ENCODE results near the gene MACROD2. TPM values are rescaled to one million over a fixed set of nuclear protein-coding genes. Genes with fewer than 3 reads are reported as not detected.

MACROD2 gene
- total RNA-seq, 1 experiment from 2014 or later, result not detected

DNA sequence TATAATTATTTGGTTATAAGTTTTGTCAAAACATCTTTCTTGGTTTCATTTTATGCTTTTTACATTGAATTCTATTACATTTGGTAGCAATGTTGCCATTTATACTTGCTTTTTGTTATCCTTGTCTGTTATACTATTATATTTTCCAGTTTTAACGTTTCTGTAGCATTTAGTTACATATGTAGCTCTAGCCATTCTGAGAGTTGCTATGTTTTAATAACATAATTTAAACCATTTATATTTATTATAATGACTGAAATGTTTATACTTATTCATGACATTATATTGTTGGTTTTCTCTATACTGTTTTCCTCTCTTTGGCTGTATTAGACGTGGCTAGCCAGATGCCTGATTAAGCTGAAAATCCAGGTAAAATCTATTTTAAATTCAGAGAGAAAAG is 594.1 kb downstream of the MACROD2 start:
- no peaks in the 10 kb centered on the region for H3K27me3 ChIP-seq (replicated peaks)
- no peaks in the 10 kb centered on the region for H3K4me1 ChIP-seq (replicated peaks)
- no peaks in the 10 kb centered on the region for H3K36me3 ChIP-seq
- no peak for DNase-seq (ENCODE audit: low read depth in 1 of 2, low spot score in 2 of 2)
- H3K4me3 ChIP-seq, result no peak overlapping the region
- no peaks in the 10 kb centered on the region for H3K9me3 ChIP-seq (replicated peaks)
- no peak overlapping the region for H3K27ac ChIP-seq

DNA sequence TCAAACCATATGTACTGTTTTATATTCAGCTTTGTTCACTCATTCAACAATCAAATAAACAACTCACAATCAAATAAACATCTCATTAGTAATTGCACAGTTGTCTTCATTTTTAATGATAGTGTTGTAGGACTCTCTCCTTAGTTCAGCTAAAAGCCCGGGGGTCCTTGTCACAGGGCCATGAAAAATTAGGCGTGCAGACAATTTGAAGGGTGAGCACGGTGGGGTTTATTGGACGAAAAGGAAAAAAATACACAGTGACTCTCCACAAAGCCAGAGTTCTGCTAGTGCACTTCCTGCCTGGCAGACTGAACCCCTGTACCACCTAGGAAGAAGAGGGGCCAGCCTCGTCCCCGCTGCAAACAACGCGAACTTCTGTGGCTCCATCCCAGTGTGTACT is 599.7 kb downstream of the MACROD2 start:
- Histone ChIP-seq H3K36me3 (no peaks in the 10 kb centered on the region), H3K9me3 (replicated peaks) (no peaks in the 10 kb centered on the region), H3K27me3 (replicated peaks) (no peaks in the 10 kb centered on the region), H3K4me1 (replicated peaks) (no peaks in the 10 kb centered on the region), H3K4me3 (no peak overlapping the region), H3K27ac (no peak overlapping the region)
- DNase-seq (ENCODE audit: low read depth in 1 of 2, low spot score in 2 of 2), result no peak

DNA sequence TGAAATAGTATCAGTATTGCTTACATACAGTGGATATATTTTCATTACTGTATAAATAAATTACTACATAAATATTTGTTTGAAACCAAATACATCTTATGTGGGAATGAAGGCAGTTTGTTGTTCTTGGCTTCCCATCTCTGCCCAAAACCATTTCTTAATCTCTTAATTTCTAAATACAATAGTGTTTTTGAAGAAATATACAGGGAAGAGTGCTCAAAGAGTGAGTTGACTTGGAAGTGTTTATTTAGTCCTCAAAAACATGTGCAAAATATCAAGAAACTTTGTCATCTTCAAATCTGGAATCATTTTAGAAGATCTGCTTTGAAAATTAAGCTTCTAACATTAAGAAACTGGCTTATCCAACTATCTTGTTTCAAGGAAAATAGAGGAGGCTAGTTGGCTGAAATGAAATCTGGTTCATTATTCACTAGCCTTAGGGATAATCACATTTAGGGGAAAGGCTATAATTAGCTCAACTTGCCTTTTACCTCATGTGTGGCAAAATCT is 601.9 kb downstream of the MACROD2 start:
- no peaks in the 10 kb centered on the region for H3K4me1 ChIP-seq (replicated peaks)
- no peaks in the 10 kb centered on the region for H3K9me3 ChIP-seq (replicated peaks)
- H3K4me3 ChIP-seq, result no peak overlapping the region
- no peaks in the 10 kb centered on the region for H3K27me3 ChIP-seq (replicated peaks)
- H3K27ac ChIP-seq, result no peak overlapping the region
- H3K36me3 ChIP-seq, result no peaks in the 10 kb centered on the region
- DNase-seq (ENCODE audit: low read depth in 1 of 2, low spot score in 2 of 2), result no peak

- H3K27ac ChIP-seq, result no peak overlapping the region
- no peak for DNase-seq (ENCODE audit: low read depth in 1 of 2, low spot score in 2 of 2)
- no peaks in the 10 kb centered on the region for H3K9me3 ChIP-seq (replicated peaks)
- H3K27me3 ChIP-seq (replicated peaks), result no peaks in the 10 kb centered on the region
- H3K4me3 ChIP-seq, result no peak overlapping the region
- H3K36me3 ChIP-seq, result no peaks in the 10 kb centered on the region
- H3K4me1 ChIP-seq (replicated peaks), result no peaks in the 10 kb centered on the region
These were observed 604.3 kb downstream of the MACROD2 start for GRCh38 chr20:14599613-14600012.

DNA sequence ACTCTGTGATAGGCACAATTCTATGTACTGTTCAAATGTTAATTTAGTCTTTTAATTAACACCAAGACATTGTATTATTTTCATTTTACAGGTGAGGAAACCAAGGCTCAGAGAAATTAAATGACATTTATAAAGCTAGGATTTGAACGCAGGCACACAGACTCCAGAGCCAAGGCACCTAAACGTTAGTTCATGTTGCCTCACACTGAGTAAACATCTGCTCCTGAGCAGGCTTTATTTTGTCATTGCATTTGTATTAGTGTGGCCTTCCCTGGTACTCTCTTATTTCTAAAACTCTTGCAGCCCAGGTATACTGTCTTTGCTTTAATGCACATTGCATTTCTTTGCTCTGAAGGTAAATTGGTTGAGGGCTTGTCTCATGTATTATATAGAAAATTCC is 605.2 kb downstream of the MACROD2 start:
- Histone ChIP-seq H3K4me3 (no peak overlapping the region), H3K27me3 (replicated peaks) (no peaks in the 10 kb centered on the region), H3K9me3 (replicated peaks) (no peaks in the 10 kb centered on the region), H3K27ac (no peak overlapping the region), H3K36me3 (no peaks in the 10 kb centered on the region), H3K4me1 (replicated peaks) (no peaks in the 10 kb centered on the region)
- DNase-seq (ENCODE audit: low read depth in 1 of 2, low spot score in 2 of 2), result no peak

GRCh38 chr20:14604143-14604542 is 608.8 kb downstream of the MACROD2 start:
- no peak overlapping the region for H3K4me3 ChIP-seq
- DNase-seq (ENCODE audit: low read depth in 1 of 2, low spot score in 2 of 2), result no peak

GRCh38 chr20:14609328-14610221 is 614.3 kb downstream of the MACROD2 start:
- Histone ChIP-seq H3K27me3 (replicated peaks) (no peaks in the 10 kb centered on the region), H3K27ac (no peak overlapping the region), H3K9me3 (replicated peaks) (no peaks in the 10 kb centered on the region; the same call in 1 of the 2 replicates), H3K4me3 (no peak overlapping the region), H3K4me1 (replicated peaks) (no peaks in the 10 kb centered on the region), H3K36me3 (no peaks in the 10 kb centered on the region)
- no peak for DNase-seq (ENCODE audit: low read depth in 1 of 2, low spot score in 2 of 2)

More at GRCh38 chr20:14604143-14604542, 608.8 kb downstream of the MACROD2 start:
- H3K27ac ChIP-seq, result no peak overlapping the region
- no peaks in the 10 kb centered on the region for H3K4me1 ChIP-seq (replicated peaks)
- no peaks in the 10 kb centered on the region for H3K9me3 ChIP-seq (replicated peaks)
- H3K36me3 ChIP-seq, result no peaks in the 10 kb centered on the region
- H3K27me3 ChIP-seq (replicated peaks), result no peaks in the 10 kb centered on the region

DNA sequence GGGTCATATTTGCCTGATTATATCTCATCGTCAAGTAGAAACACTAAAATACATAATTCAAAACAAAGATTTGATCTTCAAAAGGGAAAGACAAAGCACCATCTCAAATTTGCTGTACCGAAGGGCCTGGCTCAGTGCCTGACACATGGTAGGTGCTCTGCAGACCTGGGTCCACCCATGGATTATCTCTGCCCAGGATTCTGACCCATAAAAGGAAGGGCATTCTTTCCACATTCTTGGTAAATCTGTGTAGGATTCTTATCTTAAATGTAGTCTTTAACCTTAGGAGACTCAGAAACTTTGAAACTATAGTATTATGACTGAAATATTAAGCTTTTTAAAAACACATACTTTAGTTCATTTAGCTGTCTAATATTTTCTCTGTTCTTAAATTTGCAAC is 616.2 kb downstream of the MACROD2 start:
- H3K4me1 ChIP-seq (replicated peaks), result no peaks in the 10 kb centered on the region
- no peak for DNase-seq (ENCODE audit: low read depth in 1 of 2, low spot score in 2 of 2)
- H3K27me3 ChIP-seq (replicated peaks), result no peaks in the 10 kb centered on the region
- no peak overlapping the region for H3K27ac ChIP-seq
- H3K36me3 ChIP-seq, result no peaks in the 10 kb centered on the region
- no peak overlapping the region for H3K4me3 ChIP-seq
- H3K9me3 ChIP-seq (replicated peaks), result no peaks in the 10 kb centered on the region; the same call in 1 of the 2 replicates

DNA sequence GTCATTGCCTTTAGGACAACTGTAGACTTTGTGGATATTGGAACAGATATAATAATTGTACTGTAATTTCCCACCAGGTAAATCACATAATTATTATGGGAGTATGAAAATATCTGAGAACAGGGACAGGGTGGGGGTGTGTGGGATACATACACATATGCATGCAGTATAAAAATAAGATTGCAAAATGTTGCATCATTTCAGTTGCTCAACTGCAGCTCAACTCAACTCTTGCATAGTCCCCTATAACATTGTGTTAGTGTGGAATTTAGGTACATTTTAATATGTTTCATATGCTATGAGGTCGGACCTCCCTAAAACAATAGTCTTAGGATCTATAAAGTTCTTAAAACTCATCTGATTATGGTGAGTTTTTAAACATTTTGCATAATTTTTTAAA is 617.1 kb downstream of the MACROD2 start:
- H3K27me3 ChIP-seq (replicated peaks), result no peaks in the 10 kb centered on the region
- no peaks in the 10 kb centered on the region for H3K36me3 ChIP-seq
- H3K4me1 ChIP-seq (replicated peaks), result no peaks in the 10 kb centered on the region
- H3K9me3 ChIP-seq (replicated peaks), result no peaks in the 10 kb centered on the region; the same call in 1 of the 2 replicates
- H3K27ac ChIP-seq, result no peak overlapping the region
- DNase-seq (ENCODE audit: low read depth in 1 of 2, low spot score in 2 of 2), result no peak
- no peak overlapping the region for H3K4me3 ChIP-seq

DNA sequence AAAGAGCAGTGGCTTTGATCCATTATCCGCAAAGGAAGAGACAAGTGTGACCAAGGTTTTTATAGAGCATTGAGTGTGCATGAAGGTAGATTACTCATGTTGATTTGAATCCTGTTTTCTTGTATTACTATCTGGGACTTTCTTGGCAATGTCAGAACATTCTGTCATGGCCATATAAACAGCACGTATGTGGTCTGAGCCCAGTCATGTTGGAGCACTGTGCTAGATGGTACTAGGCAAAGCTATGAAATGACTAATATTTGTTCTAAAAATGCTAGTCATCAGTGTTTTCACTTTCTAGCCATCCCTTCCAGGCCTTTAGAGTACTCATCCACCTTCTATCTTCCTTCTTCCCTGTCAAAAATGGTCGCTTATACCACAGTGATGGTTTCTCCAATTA is 620.7 kb downstream of the MACROD2 start:
- H3K36me3 ChIP-seq, result no peaks in the 10 kb centered on the region
- no peaks in the 10 kb centered on the region for H3K27me3 ChIP-seq (replicated peaks)
- no peak for DNase-seq (ENCODE audit: low read depth in 1 of 2, low spot score in 2 of 2)
- no peaks in the 10 kb centered on the region for H3K9me3 ChIP-seq (replicated peaks)
- no peak overlapping the region for H3K27ac ChIP-seq
- no peak overlapping the region for H3K4me3 ChIP-seq
- no peaks in the 10 kb centered on the region for H3K4me1 ChIP-seq (replicated peaks)

- no peak for DNase-seq (ENCODE audit: low read depth in 1 of 2, low spot score in 2 of 2)
- Histone ChIP-seq H3K27me3 (replicated peaks) (no peaks in the 10 kb centered on the region), H3K9me3 (replicated peaks) (no peaks in the 10 kb centered on the region), H3K27ac (no peak overlapping the region), H3K36me3 (no peaks in the 10 kb centered on the region), H3K4me3 (no peak overlapping the region), H3K4me1 (replicated peaks) (no peaks in the 10 kb centered on the region)
These were observed 621.8 kb downstream of the MACROD2 start for GRCh38 chr20:14617123-14617522.

- no peak for DNase-seq (ENCODE audit: low read depth in 1 of 2, low spot score in 2 of 2)
- Histone ChIP-seq H3K36me3 (no peaks in the 10 kb centered on the region), H3K4me3 (no peak overlapping the region), H3K4me1 (replicated peaks) (no peaks in the 10 kb centered on the region), H3K27me3 (replicated peaks) (no peaks in the 10 kb centered on the region), H3K9me3 (replicated peaks) (no peaks in the 10 kb centered on the region), H3K27ac (no peak overlapping the region)
These were observed 624.1 kb downstream of the MACROD2 start for GRCh38 chr20:14619411-14619810.

GRCh38 chr20:14622796-14623195 is 627.5 kb downstream of the MACROD2 start:
- Histone ChIP-seq H3K9me3 (replicated peaks) (0 out of 2 replicates have a peak, but pooled peaks cover 3% of the 10 kb centered on the region), H3K4me1 (replicated peaks) (no peaks in the 10 kb centered on the region), H3K27ac (no peak overlapping the region), H3K36me3 (no peaks in the 10 kb centered on the region), H3K4me3 (no peak overlapping the region), H3K27me3 (replicated peaks) (no peaks in the 10 kb centered on the region)
- DNase-seq (ENCODE audit: low read depth in 1 of 2, low spot score in 2 of 2), result no peak

- H3K9me3 ChIP-seq (replicated peaks), result no peaks in the 10 kb centered on the region
- no peaks in the 10 kb centered on the region for H3K27me3 ChIP-seq (replicated peaks)
- DNase-seq (ENCODE audit: low read depth in 1 of 2, low spot score in 2 of 2), result no peak
- H3K4me3 ChIP-seq, result no peak overlapping the region
- no peaks in the 10 kb centered on the region for H3K4me1 ChIP-seq (replicated peaks)
- no peak overlapping the region for H3K27ac ChIP-seq
- H3K36me3 ChIP-seq, result no peaks in the 10 kb centered on the region
These were observed 635.7 kb downstream of the MACROD2 start for GRCh38 chr20:14631011-14631410.
